GM23338 (cell line): Measurements from ENCODE around the gene TMEM244. TPM values are rescaled to one million over a fixed set of nuclear protein-coding genes. Genes with fewer than 3 reads are reported as not detected.

Experiments used
- ATAC-seq: fragments of 200-7000 bp; cut with Tn5 transposase; 3 replicates; pipeline ENCODE4 v1.9.1; 2020
- DNase-seq: peaks from one replicate; pipeline ENCODE4 v3.0.0-alpha.2; 2015; ENCODE audit warnings: low spot score
- H2AFZ ChIP-seq: fragments of 200-600 bp; sonication (generic); 2 replicates; pipeline ENCODE4 v1.8.0; 2016; ENCODE audit warnings: antibody characterized with exemption, mild to moderate bottlenecking, moderate library complexity
- H3F3A ChIP-seq: fragments of 200-600 bp; sonication (generic); replicated peaks from 2 replicates; pipeline ENCODE4 v1.8.0; 2017; ENCODE audit warnings: antibody characterized with exemption, mixed run types, low read depth
- H3K27ac ChIP-seq: fragments of 200-600 bp; sonication (generic); 2 replicates; pipeline ENCODE4 v1.6.1; 2016; ENCODE audit warnings: low read depth
- H3K27me3 ChIP-seq: fragments of 200-600 bp; sonication (generic); 2 replicates; pipeline ENCODE4 v1.8.0; 2016; ENCODE audit warnings: mild to moderate bottlenecking, mixed run types, moderate library complexity; ENCODE audit not compliant: insufficient read depth
- H3K36me3 ChIP-seq: fragments of 200-600 bp; sonication (generic); 2 replicates; pipeline ENCODE4 v1.8.0; 2016; ENCODE audit warnings: mild to moderate bottlenecking; ENCODE audit not compliant: insufficient read depth
- H3K4me1 ChIP-seq: fragments of 200-600 bp; sonication (generic); 2 replicates; pipeline ENCODE4 v1.8.0; 2016; ENCODE audit warnings: mild to moderate bottlenecking, moderate library complexity; ENCODE audit not compliant: insufficient read depth
- H3K4me2 ChIP-seq: fragments of 200-600 bp; sonication (generic); 2 replicates; pipeline ENCODE4 v1.7.1; 2017; ENCODE audit warnings: mixed run types
- H3K4me3 ChIP-seq: fragments of 200-600 bp; sonication (generic); 2 replicates; pipeline ENCODE4 v1.6.1; 2016; ENCODE audit warnings: mixed run types
- H3K79me2 ChIP-seq: fragments of 200-600 bp; sonication (generic); replicated peaks from 2 replicates; pipeline ENCODE4 v1.8.0; 2017; ENCODE audit warnings: mild to moderate bottlenecking; ENCODE audit not compliant: insufficient read depth
- H3K9me2 ChIP-seq: fragments of 200-600 bp; sonication (generic); 2 replicates; pipeline ENCODE4 v1.8.0; 2017; ENCODE audit not compliant: insufficient read depth
- H4K20me1 ChIP-seq: fragments of 200-600 bp; sonication (generic); replicated peaks from 2 replicates; pipeline ENCODE4 v1.8.0; 2017; ENCODE audit warnings: mild to moderate bottlenecking; ENCODE audit not compliant: insufficient read depth
- H3K27ac Mint-ChIP-seq: 2 replicates; pipeline ENCODE4 v1.8.0; 2020; ENCODE audit warnings: inconsistent platforms, mild to moderate bottlenecking, moderate library complexity, mixed read lengths
- H3K27me3 Mint-ChIP-seq: 3 replicates; pipeline ENCODE4 v1.8.0; 2022; ENCODE audit warnings: low read depth, mild to moderate bottlenecking, moderate library complexity, mixed read lengths, inconsistent platforms; ENCODE audit not compliant: insufficient read depth, poor library complexity
- H3K36me3 Mint-ChIP-seq: 3 replicates; pipeline ENCODE4 v1.8.0; 2021; ENCODE audit warnings: low read depth, mild to moderate bottlenecking, inconsistent platforms, moderate library complexity, mixed read lengths
- H3K4me1 Mint-ChIP-seq: 3 replicates; pipeline ENCODE4 v1.8.0; 2020; ENCODE audit warnings: mild to moderate bottlenecking, inconsistent platforms, mixed read lengths
- H3K4me3 Mint-ChIP-seq: 3 replicates; pipeline ENCODE4 v1.8.0; 2021; ENCODE audit warnings: moderate library complexity, mild to moderate bottlenecking, inconsistent platforms, mixed read lengths
- H3K9me3 Mint-ChIP-seq: 3 replicates; pipeline ENCODE4 v1.8.0; 2020; ENCODE audit warnings: moderate library complexity, mild to moderate bottlenecking, inconsistent platforms, mixed read lengths
- CREB1 ChIP-seq: fragments of 250-450 bp; sonication (Bioruptor Pico); IDR thresholded peaks from 2 replicates; pipeline ENCODE4 v1.5.0; 2020; ENCODE audit warnings: low read depth, mild to moderate bottlenecking, moderate library complexity
- EZH2 ChIP-seq: fragments of 200-600 bp; sonication (generic); IDR thresholded peaks from one replicate; pipeline ENCODE4 v1.8.0; 2017; ENCODE audit warnings: antibody characterized with exemption, mild to moderate bottlenecking, low read depth; ENCODE audit not compliant: unreplicated experiment
- EZH2phosphoT487 ChIP-seq: fragments of 200-600 bp; sonication (generic); IDR thresholded peaks from one replicate; pipeline ENCODE4 v1.8.1; 2018; ENCODE audit warnings: antibody characterized with exemption; ENCODE audit not compliant: unreplicated experiment
- JUNB ChIP-seq: IDR thresholded peaks from one replicate; pipeline ENCODE4 v1.6.1; 2016; ENCODE audit warnings: antibody characterized with exemption; ENCODE audit not compliant: unreplicated experiment
- NANOG ChIP-seq: IDR thresholded peaks from 2 replicates; pipeline ENCODE4 v1.6.1; 2016; ENCODE audit warnings: antibody characterized with exemption, borderline replicate concordance
- POLR2AphosphoS5 ChIP-seq: IDR thresholded peaks from 2 replicates; pipeline ENCODE4 v1.6.1; 2016; ENCODE audit warnings: antibody characterized with exemption, low read depth
- STAT1 ChIP-seq: IDR thresholded peaks from one replicate; pipeline ENCODE4 v1.6.1; 2016; ENCODE audit warnings: antibody characterized with exemption; ENCODE audit not compliant: unreplicated experiment
- ZNF114 ChIP-seq: fragments of 250-450 bp; sonication (Bioruptor Pico); IDR thresholded peaks from 2 replicates; pipeline ENCODE4 v1.5.0; 2020; ENCODE audit warnings: mild to moderate bottlenecking, moderate library complexity
- ZNF331 ChIP-seq: fragments of 250-450 bp; sonication (Bioruptor Pico); IDR thresholded peaks from 2 replicates; pipeline ENCODE4 v1.5.0; 2020; ENCODE audit warnings: low read depth, mild to moderate bottlenecking, moderate library complexity
- polyA plus RNA-seq: library from polyadenylated mRNA; unstranded; fragments of >200 nt; fragmentation: Nextera tagmentation; extraction: Ambion mirVana; gene quantifications from 2 replicates; pipeline ENCODE4 v1.2.1, GENCODE V29; 2016
- total RNA-seq: library from RNA; depleted of rRNA; stranded (reverse); fragments of >200 nt; shearing (Covaris generic); gene quantifications from 2 replicates; pipeline ENCODE4 v1.2.3, GENCODE V29; 2014
- TF ChIP-seq, protein P1 (sequence below): IDR thresholded peaks from one replicate; pipeline ENCODE4 v1.6.1; 2018; ENCODE audit warnings: antibody characterized with exemption; ENCODE audit not compliant: unreplicated experiment
- TF ChIP-seq, protein P2 (sequence below), 2 experiments: fragments of 200-600 bp in 1 of 2; sonication (generic) in 1 of 2; conservative IDR thresholded peaks; 2 replicates each; pipeline versions ENCODE4 v1.5.1 to v1.6.1; 2016 to 2017; ENCODE audit warnings: antibody characterized with exemption in 2 of 2, low read depth in 2 of 2, mild to moderate bottlenecking in 2 of 2, moderate library complexity in 1 of 2
- TF ChIP-seq, protein P3 (sequence below): fragments of 250-450 bp; sonication (Bioruptor Pico); IDR thresholded peaks from 2 replicates; pipeline ENCODE4 v1.5.0; 2020; ENCODE audit warnings: mild to moderate bottlenecking, moderate library complexity
- TF ChIP-seq, protein P4 (sequence below): IDR thresholded peaks from 2 replicates; pipeline ENCODE4 v1.6.1; 2016; ENCODE audit warnings: antibody characterized with exemption

Gene TMEM244
- total and polyA plus RNA-seq, 2 experiments from 2014 or later: not detected

DNA sequence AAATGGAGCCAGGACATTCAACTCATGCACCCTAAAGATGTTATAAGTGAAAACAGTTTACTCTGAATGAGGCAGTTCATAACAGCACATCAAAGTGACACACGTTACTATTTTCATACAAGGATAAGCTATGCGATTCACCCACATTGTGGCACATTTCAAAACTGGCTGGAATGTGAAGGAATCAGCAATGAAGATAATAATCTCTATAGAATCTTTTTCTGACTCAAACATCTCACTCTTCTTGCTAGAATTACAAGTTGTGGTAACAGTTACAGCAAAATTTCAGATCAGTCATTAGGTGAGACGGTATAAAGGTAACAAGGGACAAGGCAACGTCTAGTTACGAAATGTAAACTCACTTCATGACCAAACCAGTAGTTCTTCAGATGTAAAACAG is 17.5 kb downstream of the TMEM244 start:
- H3K4me1 Mint-ChIP-seq: no peaks in the 10 kb centered on the region
- H2AFZ ChIP-seq: no peak overlapping the region
- no peak overlapping the region for H3K4me2 ChIP-seq
- DNase-seq: no peak
- H3F3A ChIP-seq: no peaks in the 10 kb centered on the region
- TF ChIP-seq STAT1 (no peak), ZNF331 (CRISPR knock-in tag) (no peak), ZNF114 (no peak), POLR2AphosphoS5 (no peak), CREB1 (no peak), EZH2 (no peak), EZH2phosphoT487 (no peak), NANOG (no peak), JUNB (no peak)
- TF ChIP-seq, protein P1, sequence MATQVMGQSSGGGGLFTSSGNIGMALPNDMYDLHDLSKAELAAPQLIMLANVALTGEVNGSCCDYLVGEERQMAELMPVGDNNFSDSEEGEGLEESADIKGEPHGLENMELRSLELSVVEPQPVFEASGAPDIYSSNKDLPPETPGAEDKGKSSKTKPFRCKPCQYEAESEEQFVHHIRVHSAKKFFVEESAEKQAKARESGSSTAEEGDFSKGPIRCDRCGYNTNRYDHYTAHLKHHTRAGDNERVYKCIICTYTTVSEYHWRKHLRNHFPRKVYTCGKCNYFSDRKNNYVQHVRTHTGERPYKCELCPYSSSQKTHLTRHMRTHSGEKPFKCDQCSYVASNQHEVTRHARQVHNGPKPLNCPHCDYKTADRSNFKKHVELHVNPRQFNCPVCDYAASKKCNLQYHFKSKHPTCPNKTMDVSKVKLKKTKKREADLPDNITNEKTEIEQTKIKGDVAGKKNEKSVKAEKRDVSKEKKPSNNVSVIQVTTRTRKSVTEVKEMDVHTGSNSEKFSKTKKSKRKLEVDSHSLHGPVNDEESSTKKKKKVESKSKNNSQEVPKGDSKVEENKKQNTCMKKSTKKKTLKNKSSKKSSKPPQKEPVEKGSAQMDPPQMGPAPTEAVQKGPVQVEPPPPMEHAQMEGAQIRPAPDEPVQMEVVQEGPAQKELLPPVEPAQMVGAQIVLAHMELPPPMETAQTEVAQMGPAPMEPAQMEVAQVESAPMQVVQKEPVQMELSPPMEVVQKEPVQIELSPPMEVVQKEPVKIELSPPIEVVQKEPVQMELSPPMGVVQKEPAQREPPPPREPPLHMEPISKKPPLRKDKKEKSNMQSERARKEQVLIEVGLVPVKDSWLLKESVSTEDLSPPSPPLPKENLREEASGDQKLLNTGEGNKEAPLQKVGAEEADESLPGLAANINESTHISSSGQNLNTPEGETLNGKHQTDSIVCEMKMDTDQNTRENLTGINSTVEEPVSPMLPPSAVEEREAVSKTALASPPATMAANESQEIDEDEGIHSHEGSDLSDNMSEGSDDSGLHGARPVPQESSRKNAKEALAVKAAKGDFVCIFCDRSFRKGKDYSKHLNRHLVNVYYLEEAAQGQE: no peak
- TF ChIP-seq, protein P2, sequence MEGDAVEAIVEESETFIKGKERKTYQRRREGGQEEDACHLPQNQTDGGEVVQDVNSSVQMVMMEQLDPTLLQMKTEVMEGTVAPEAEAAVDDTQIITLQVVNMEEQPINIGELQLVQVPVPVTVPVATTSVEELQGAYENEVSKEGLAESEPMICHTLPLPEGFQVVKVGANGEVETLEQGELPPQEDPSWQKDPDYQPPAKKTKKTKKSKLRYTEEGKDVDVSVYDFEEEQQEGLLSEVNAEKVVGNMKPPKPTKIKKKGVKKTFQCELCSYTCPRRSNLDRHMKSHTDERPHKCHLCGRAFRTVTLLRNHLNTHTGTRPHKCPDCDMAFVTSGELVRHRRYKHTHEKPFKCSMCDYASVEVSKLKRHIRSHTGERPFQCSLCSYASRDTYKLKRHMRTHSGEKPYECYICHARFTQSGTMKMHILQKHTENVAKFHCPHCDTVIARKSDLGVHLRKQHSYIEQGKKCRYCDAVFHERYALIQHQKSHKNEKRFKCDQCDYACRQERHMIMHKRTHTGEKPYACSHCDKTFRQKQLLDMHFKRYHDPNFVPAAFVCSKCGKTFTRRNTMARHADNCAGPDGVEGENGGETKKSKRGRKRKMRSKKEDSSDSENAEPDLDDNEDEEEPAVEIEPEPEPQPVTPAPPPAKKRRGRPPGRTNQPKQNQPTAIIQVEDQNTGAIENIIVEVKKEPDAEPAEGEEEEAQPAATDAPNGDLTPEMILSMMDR (conservative IDR thresholded peaks at IDR 0.05; ENCODE audit: low read depth in 2 of 2): no peak
- TF ChIP-seq, protein P3, sequence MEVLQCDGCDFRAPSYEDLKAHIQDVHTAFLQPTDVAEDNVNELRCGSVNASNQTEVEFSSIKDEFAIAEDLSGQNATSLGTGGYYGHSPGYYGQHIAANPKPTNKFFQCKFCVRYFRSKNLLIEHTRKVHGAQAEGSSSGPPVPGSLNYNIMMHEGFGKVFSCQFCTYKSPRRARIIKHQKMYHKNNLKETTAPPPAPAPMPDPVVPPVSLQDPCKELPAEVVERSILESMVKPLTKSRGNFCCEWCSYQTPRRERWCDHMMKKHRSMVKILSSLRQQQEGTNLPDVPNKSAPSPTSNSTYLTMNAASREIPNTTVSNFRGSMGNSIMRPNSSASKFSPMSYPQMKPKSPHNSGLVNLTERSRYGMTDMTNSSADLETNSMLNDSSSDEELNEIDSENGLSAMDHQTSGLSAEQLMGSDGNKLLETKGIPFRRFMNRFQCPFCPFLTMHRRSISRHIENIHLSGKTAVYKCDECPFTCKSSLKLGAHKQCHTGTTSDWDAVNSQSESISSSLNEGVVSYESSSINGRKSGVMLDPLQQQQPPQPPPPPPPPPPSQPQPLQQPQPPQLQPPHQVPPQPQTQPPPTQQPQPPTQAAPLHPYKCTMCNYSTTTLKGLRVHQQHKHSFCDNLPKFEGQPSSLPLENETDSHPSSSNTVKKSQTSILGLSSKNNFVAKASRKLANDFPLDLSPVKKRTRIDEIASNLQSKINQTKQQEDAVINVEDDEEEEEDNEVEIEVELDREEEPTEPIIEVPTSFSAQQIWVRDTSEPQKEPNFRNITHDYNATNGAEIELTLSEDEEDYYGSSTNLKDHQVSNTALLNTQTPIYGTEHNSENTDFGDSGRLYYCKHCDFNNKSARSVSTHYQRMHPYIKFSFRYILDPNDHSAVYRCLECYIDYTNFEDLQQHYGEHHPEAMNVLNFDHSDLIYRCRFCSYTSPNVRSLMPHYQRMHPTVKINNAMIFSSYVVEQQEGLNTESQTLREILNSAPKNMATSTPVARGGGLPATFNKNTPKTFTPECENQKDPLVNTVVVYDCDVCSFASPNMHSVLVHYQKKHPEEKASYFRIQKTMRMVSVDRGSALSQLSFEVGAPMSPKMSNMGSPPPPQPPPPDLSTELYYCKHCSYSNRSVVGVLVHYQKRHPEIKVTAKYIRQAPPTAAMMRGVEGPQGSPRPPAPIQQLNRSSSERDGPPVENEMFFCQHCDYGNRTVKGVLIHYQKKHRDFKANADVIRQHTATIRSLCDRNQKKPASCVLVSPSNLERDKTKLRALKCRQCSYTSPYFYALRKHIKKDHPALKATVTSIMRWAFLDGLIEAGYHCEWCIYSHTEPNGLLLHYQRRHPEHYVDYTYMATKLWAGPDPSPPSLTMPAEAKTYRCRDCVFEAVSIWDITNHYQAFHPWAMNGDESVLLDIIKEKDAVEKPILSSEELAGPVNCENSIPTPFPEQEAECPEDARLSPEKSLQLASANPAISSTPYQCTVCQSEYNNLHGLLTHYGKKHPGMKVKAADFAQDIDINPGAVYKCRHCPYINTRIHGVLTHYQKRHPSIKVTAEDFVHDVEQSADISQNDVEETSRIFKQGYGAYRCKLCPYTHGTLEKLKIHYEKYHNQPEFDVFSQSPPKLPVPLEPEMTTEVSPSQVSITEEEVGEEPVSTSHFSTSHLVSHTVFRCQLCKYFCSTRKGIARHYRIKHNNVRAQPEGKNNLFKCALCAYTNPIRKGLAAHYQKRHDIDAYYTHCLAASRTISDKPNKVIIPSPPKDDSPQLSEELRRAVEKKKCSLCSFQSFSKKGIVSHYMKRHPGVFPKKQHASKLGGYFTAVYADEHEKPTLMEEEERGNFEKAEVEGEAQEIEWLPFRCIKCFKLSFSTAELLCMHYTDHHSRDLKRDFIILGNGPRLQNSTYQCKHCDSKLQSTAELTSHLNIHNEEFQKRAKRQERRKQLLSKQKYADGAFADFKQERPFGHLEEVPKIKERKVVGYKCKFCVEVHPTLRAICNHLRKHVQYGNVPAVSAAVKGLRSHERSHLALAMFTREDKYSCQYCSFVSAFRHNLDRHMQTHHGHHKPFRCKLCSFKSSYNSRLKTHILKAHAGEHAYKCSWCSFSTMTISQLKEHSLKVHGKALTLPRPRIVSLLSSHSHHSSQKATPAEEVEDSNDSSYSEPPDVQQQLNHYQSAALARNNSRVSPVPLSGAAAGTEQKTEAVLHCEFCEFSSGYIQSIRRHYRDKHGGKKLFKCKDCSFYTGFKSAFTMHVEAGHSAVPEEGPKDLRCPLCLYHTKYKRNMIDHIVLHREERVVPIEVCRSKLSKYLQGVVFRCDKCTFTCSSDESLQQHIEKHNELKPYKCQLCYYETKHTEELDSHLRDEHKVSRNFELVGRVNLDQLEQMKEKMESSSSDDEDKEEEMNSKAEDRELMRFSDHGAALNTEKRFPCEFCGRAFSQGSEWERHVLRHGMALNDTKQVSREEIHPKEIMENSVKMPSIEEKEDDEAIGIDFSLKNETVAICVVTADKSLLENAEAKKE: no peak
- TF ChIP-seq, protein P4, sequence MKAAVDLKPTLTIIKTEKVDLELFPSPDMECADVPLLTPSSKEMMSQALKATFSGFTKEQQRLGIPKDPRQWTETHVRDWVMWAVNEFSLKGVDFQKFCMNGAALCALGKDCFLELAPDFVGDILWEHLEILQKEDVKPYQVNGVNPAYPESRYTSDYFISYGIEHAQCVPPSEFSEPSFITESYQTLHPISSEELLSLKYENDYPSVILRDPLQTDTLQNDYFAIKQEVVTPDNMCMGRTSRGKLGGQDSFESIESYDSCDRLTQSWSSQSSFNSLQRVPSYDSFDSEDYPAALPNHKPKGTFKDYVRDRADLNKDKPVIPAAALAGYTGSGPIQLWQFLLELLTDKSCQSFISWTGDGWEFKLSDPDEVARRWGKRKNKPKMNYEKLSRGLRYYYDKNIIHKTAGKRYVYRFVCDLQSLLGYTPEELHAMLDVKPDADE: no peak
- H3K36me3 ChIP-seq: no peaks in the 10 kb centered on the region
- no peak overlapping the region for H3K27ac Mint-ChIP-seq
- H3K36me3 Mint-ChIP-seq: no peaks in the 10 kb centered on the region
- H3K27ac ChIP-seq: no peak overlapping the region
- no peak overlapping the region for H3K4me3 ChIP-seq
- peaks cover 2% of the 10 kb centered on the region for H3K27me3 Mint-ChIP-seq
- H3K9me3 Mint-ChIP-seq: no peaks in the 10 kb centered on the region
- no peak overlapping the region for H3K4me3 Mint-ChIP-seq
- H3K9me2 ChIP-seq: no peaks in the 10 kb centered on the region
- H3K27me3 ChIP-seq: no peaks in the 10 kb centered on the region
- no peaks in the 10 kb centered on the region for H4K20me1 ChIP-seq
- no peak for ATAC-seq
- no peaks in the 10 kb centered on the region for H3K79me2 ChIP-seq
- H3K4me1 ChIP-seq: no peaks in the 10 kb centered on the region
